Glomerular visceral epithelial cell (primary cell): Measurements from ENCODE around the gene MIA.
"Not testable (repeated sequence)": the region's sequence is repeated elsewhere in the genome, so short reads cannot be mapped to it uniquely, and the experiment has no call there.

Source experiments
- DNase-seq: peaks from one replicate; pipeline ENCODE4 v3.0.0-alpha.2; 2016; ENCODE audit errors: extremely low spot score

Gene MIA

GRCh38 chr19:40822704-40823553 is 47.6 kb downstream of the MIA start:
- not testable (repeated sequence) for DNase-seq

GRCh38 chr19:40824916-40825315 is 49.6 kb downstream of the MIA start:
- DNase-seq = not testable (repeated sequence)

GRCh38 chr19:40825460-40826095 is 50.3 kb downstream of the MIA start:
- not testable (repeated sequence) for DNase-seq

GRCh38 chr19:40826312-40826698 is 51.0 kb downstream of the MIA start:
- DNase-seq = not testable (repeated sequence)

GRCh38 chr19:40826699-40827385 is 51.5 kb downstream of the MIA start:
- not testable (repeated sequence) for DNase-seq
